K562 (cell line): ENCODE measurements around the gene DAP. TPM values are rescaled to one million over a fixed set of nuclear protein-coding genes. Genes with fewer than 3 reads are reported as not detected.
A peak's percentile ranks its signal among the peaks of the same experiment; 100 is the strongest.

Experiments
- ATAC-seq: fragments of 200-7000 bp; cut with Tn5 transposase; 3 replicates; pipeline ENCODE4 v1.9.1; 2020; ENCODE audit warnings: moderate library complexity
- BruUV-seq: library from RNA; stranded (reverse); fragments of 400-500 nt; replicated peaks from 2 replicates; lab custom pipeline; 2021; lab: Mats Ljungman, UMichigan
- CTCF ChIA-PET: fragments of 300-600 bp; formaldehyde crosslinking; extraction: SDS; loops from one replicate; lab custom pipeline; 2021; ENCODE audit warnings: low intra/inter-chr PET ratio; lab: Yijun Ruan, JAX
- POLR2A ChIA-PET: fragments of 300-600, 350-650 bp; sonication (Branson Sonifier 250); formaldehyde crosslinking; extraction: SDS; loops from one replicate; lab custom pipeline; 2021; ENCODE audit warnings: antibody characterized with exemption, inconsistent platforms; lab: Yijun Ruan, JAX
- DNase-seq, 4 experiments: peaks; one replicate each; pipeline versions ENCODE4 v3.0.0 to v3.0.0-alpha.2; 2011 to 2018; ENCODE audit warnings: low spot score in 3 of 4, mixed read lengths in 3 of 4; ENCODE audit errors: extremely low read depth in 1 of 4
- FAIRE-seq: peaks from 2 replicates; lab custom pipeline; 2011; peaks lifted over from hg19 to GRCh38; lab: Jason Lieb, UNC
- H2AFZ ChIP-seq: 2 replicates; pipeline ENCODE4 v1.6.0; 2011; ENCODE audit warnings: low read depth, low read length, control low read depth, inconsistent platforms
- H3K27ac ChIP-seq: fragments of 200-600 bp; 3 replicates; pipeline ENCODE4 v1.8.0; 2011; ENCODE audit warnings: low read depth, mild to moderate bottlenecking, control low read depth, inconsistent platforms, low read length, moderate library complexity, mixed read lengths; ENCODE audit errors: extremely low read depth
- H3K27me3 ChIP-seq, 2 experiments: fragments of 300-600 bp in 1 of 2; 2 replicates in 1 of 2; 3 replicates in 1 of 2; pipeline versions ENCODE4 v1.6.0 to v1.8.0; 2011; ENCODE audit warnings: inconsistent platforms in 2 of 2, low read length in 2 of 2, mild to moderate bottlenecking in 1 of 2, mixed read lengths in 1 of 2, moderate library complexity in 1 of 2; ENCODE audit not compliant: control insufficient read depth in 2 of 2, insufficient read depth in 2 of 2
- H3K36me3 ChIP-seq: fragments of 300-600 bp; 3 replicates; pipeline ENCODE4 v1.8.0; 2011; ENCODE audit warnings: mild to moderate bottlenecking, low read length, inconsistent platforms; ENCODE audit not compliant: control insufficient read depth, insufficient read depth
- H3K4me1 ChIP-seq, 2 experiments: fragments of 200-600 bp in 1 of 2; replicated peaks in 1 of 2; 2 replicates in 1 of 2; 3 replicates in 1 of 2; pipeline versions ENCODE4 v1.5.1 to v1.8.0; 2011; ENCODE audit warnings: inconsistent platforms in 2 of 2, low read length in 2 of 2, mild to moderate bottlenecking in 1 of 2, mixed read lengths in 1 of 2, moderate library complexity in 1 of 2; ENCODE audit not compliant: control insufficient read depth in 2 of 2, insufficient read depth in 2 of 2
- H3K4me2 ChIP-seq: 2 replicates; pipeline ENCODE4 v1.6.1; 2011; ENCODE audit warnings: low read length, control low read depth, inconsistent platforms, mixed read lengths; ENCODE audit not compliant: insufficient read depth
- H3K4me3 ChIP-seq: fragments of 200-600 bp; sonication (generic), shearing (Covaris generic); 2 replicates; pipeline ENCODE4 v1.5.1; 2016; ENCODE audit warnings: control low read depth, inconsistent platforms
- H3K79me2 ChIP-seq: fragments of 200-600 bp; 3 replicates; pipeline ENCODE4 v1.8.0; 2011; ENCODE audit warnings: low read length, inconsistent platforms; ENCODE audit not compliant: control insufficient read depth, insufficient read depth
- H3K9ac ChIP-seq, 2 experiments: 2 replicates each; pipeline versions ENCODE4 v1.6.0 to v1.6.1; 2011; ENCODE audit warnings: low read depth in 2 of 2, low read length in 2 of 2, control low read depth in 1 of 2, inconsistent platforms in 1 of 2, mild to moderate bottlenecking in 1 of 2, mixed read lengths in 1 of 2; ENCODE audit not compliant: insufficient read depth in 1 of 2
- H3K9me1 ChIP-seq: one replicate; pipeline ENCODE4 v1.6.0; 2011; ENCODE audit warnings: inconsistent platforms, mild to moderate bottlenecking, low read length, moderate library complexity; ENCODE audit not compliant: control insufficient read depth, insufficient read depth
- H3K9me3 ChIP-seq: replicated peaks from 2 replicates; pipeline ENCODE4 v1.5.1; 2011; ENCODE audit warnings: low read depth, low read length, inconsistent platforms; ENCODE audit not compliant: control insufficient read depth, insufficient read depth
- H4K20me1 ChIP-seq: replicated peaks from 2 replicates; pipeline ENCODE4 v1.6.1; 2011; ENCODE audit warnings: low read length, inconsistent platforms, mixed read lengths; ENCODE audit not compliant: control insufficient read depth, insufficient read depth
- CTBP1 ChIP-seq: fragments of 450-650 bp; IDR thresholded peaks from 2 replicates; pipeline ENCODE4 v1.6.1; 2016; ENCODE audit warnings: borderline replicate concordance
- POLR2AphosphoS2 ChIP-seq: IDR thresholded peaks from 2 replicates; pipeline ENCODE4 v1.6.1; 2012; ENCODE audit warnings: low read length, improper control_type of control experiment
- SMAD2 ChIP-seq: fragments of 150-350 bp; IDR thresholded peaks from 2 replicates; pipeline ENCODE4 v1.6.1; 2014; ENCODE audit warnings: low read depth, mild to moderate bottlenecking, low read length
- SUPT5H ChIP-seq: fragments of 450-650 bp; IDR thresholded peaks from 2 replicates; pipeline ENCODE4 v1.6.1; 2016
- ZKSCAN3 ChIP-seq: fragments of 250-450 bp; sonication (Bioruptor Pico); IDR thresholded peaks from 2 replicates; pipeline ENCODE4 v1.4.0; 2020
- WGBS: fragments of 100-300 bp; shearing (Covaris generic); methylation state at CpG from one replicate; pipeline ENCODE4 v1.1.6; 2016; ENCODE audit warnings: low coverage, mixed read lengths; ENCODE audit not compliant: insufficient coverage; ENCODE audit errors: missing lambda C conversion rate; 5-methylcytosine and 5-hydroxymethylcytosine counted together
- in situ Hi-C: fragments of 300-500 bp; cut with MboI; formaldehyde crosslinking; loops from 4 replicates; pipeline ENCODE4 v1.15.0; 2018; ENCODE audit warnings: inconsistent platforms, mixed read lengths
- intact Hi-C: fragments of 100-400 bp; cut with micrococcal nuclease; formaldehyde crosslinking; loops from 2 replicates; pipeline ENCODE4 v1.14.2; 2022
- polyA plus RNA-seq, 8 experiments: library from polyadenylated mRNA; depleted of rRNA in 4 of 8; stranded (reverse) in 5 of 8; unstranded in 3 of 8; fragments of >200 nt; fragmentation: Nextera tagmentation in 2 of 8; fragmentation: Illumina TruSeq in 1 of 8; extraction: Ambion mirVana in 2 of 8; extraction: Trizol in 1 of 8; gene quantifications; 2 replicates each; pipeline versions ENCODE4 v1.2.1 to v1.2.3, GENCODE V29; 2011 to 2014; ENCODE audit warnings: inconsistent platforms in 1 of 8, missing spikeins in 1 of 8
- total RNA-seq, 7 experiments: library from RNA; depleted of rRNA in 6 of 7; stranded (reverse); fragments of >200 nt in 6 of 7; fragmentation: Illumina TruSeq in 2 of 7; extraction: Trizol in 2 of 7; gene quantifications; 2 replicates each; pipeline versions ENCODE4 v1.2.1 to v1.2.3, GENCODE V29; 2011 to 2021; ENCODE audit warnings: low replicate concordance in 1 of 7

The DAP gene
- total and polyA plus RNA-seq, 9 of the 15 experiments (the other 6 are each of a cell fraction or from before 2014, with no cell fraction given), result 14.1 to 151 (median 34.5) TPM

GRCh38 chr5:10678244-10678643, 82.8 kb downstream of the DAP start:
- in situ Hi-C loops, result no loop called here
- H2AFZ ChIP-seq, result no peak overlapping the region
- intact Hi-C loops, result no loop called here
- no peak for TF ChIP-seq SMAD2
- no peak overlapping the region for H3K4me3 ChIP-seq
- ChIA-PET CTCF (no interaction called here), POLR2A (interaction anchor here (1.3 to 1.6 kb wide), 2 partner anchors 21 to 24 kb away, joined by 3 to 5 read pairs; no protein-coding TSS in a partner anchor)
- H3K36me3 ChIP-seq, result peaks cover 53% of the 10 kb centered on the region; the same call in 2 of the 3 replicates
- FAIRE-seq, result no peak
- H3K27me3 ChIP-seq, result peaks cover 2 to 22% of the 10 kb centered on the region in 2 experiments
- no peaks in the 10 kb centered on the region for H3K79me2 ChIP-seq
- no peak for ATAC-seq
- no peaks in the 10 kb centered on the region for H3K9me3 ChIP-seq
- H3K4me1 ChIP-seq, result no peaks in the 10 kb centered on the region; a peak in 1 of 5 replicates
- no peak overlapping the region for H3K4me2 ChIP-seq
- no peak overlapping the region for H3K27ac ChIP-seq
- BruUV-seq, result no TSS peak
- H4K20me1 ChIP-seq, result peaks cover 15% of the 10 kb centered on the region
- H3K9me1 ChIP-seq, result no peaks in the 10 kb centered on the region
- no peak overlapping the region for H3K9ac ChIP-seq
- 89% methylated on average over 2 of the region's 2 CpGs for WGBS
- DNase-seq, result no peak

GRCh38 chr5:10677533-10677932, 83.5 kb downstream of the DAP start:
- H2AFZ ChIP-seq, result no peak overlapping the region
- DNase-seq (no peak), ATAC-seq (no peak), FAIRE-seq (no peak)
- TF ChIP-seq CTBP1 (no peak), ZKSCAN3 (CRISPR knock-in tag) (no peak), SUPT5H (peak; percentile 18; the same call in 1 of the 2 replicates), POLR2AphosphoS2 (0 out of 2 replicates have a peak, but pooled peaks have one; percentile 54)
- no peak overlapping the region for H3K4me3 ChIP-seq
- no peaks in the 10 kb centered on the region for H3K9me1 ChIP-seq
- no TSS peak for BruUV-seq
- 81% methylated on average over 7 of the region's 7 CpGs for WGBS
- no peak overlapping the region for H3K27ac ChIP-seq
- H3K79me2 ChIP-seq, result no peaks in the 10 kb centered on the region
- H3K4me2 ChIP-seq, result no peak overlapping the region
- no peaks in the 10 kb centered on the region for H3K9me3 ChIP-seq
- H3K36me3 ChIP-seq, result peaks cover 46% of the 10 kb centered on the region; the same call in 2 of the 3 replicates
- intact Hi-C loops, result no loop called here
- H4K20me1 ChIP-seq, result peaks cover 11% of the 10 kb centered on the region
- H3K27me3 ChIP-seq, result peaks cover 5 to 27% of the 10 kb centered on the region in 2 experiments
- in situ Hi-C loops, result no loop called here
- ChIA-PET CTCF (no interaction called here), POLR2A (interaction anchor here (0.7 kb wide), 1 partner anchor 301 kb away, joined by 3 read pairs; no protein-coding TSS in a partner anchor)
- H3K4me1 ChIP-seq, result no peaks in the 10 kb centered on the region; a peak in 1 of 5 replicates
- H3K9ac ChIP-seq, result no peak overlapping the region
